Ectodermal cell (in vitro differentiated cells): ENCODE results near the gene HPS4.

Experiments used
- H3K27ac ChIP-seq: 2 replicates; pipeline ENCODE4 v1.7.0; 2013; ENCODE audit warnings: mild to moderate bottlenecking, low read depth, low read length; ENCODE audit not compliant: insufficient read depth, poor library complexity, severe bottlenecking
- H3K27me3 ChIP-seq: 2 replicates; pipeline ENCODE4 v1.7.0; 2013; ENCODE audit warnings: mild to moderate bottlenecking, low read length; ENCODE audit not compliant: insufficient read depth, control insufficient read depth, poor library complexity, severe bottlenecking
- H3K36me3 ChIP-seq: one replicate; pipeline ENCODE4 v1.7.0; 2013; ENCODE audit warnings: low read length; ENCODE audit not compliant: control insufficient read depth, insufficient read depth
- H3K4me1 ChIP-seq: one replicate; pipeline ENCODE4 v1.7.0; 2013; ENCODE audit warnings: low read length; ENCODE audit not compliant: control insufficient read depth, insufficient read depth
- H3K4me3 ChIP-seq: 2 replicates; pipeline ENCODE4 v1.7.0; 2013; ENCODE audit warnings: low read depth, low read length, control low read depth; ENCODE audit not compliant: insufficient read depth
- H3K9me3 ChIP-seq: 2 replicates; pipeline ENCODE4 v1.7.0; 2013; ENCODE audit warnings: mild to moderate bottlenecking, low read length, moderate library complexity; ENCODE audit not compliant: control insufficient read depth
- WGBS, 2 experiments: methylation state at CpG; one replicate each; pipeline ENCODE4 v1.1.7; 2013; ENCODE audit warnings: missing lambda C conversion rate in 2 of 2; 5-methylcytosine and 5-hydroxymethylcytosine counted together

Gene HPS4

DNA sequence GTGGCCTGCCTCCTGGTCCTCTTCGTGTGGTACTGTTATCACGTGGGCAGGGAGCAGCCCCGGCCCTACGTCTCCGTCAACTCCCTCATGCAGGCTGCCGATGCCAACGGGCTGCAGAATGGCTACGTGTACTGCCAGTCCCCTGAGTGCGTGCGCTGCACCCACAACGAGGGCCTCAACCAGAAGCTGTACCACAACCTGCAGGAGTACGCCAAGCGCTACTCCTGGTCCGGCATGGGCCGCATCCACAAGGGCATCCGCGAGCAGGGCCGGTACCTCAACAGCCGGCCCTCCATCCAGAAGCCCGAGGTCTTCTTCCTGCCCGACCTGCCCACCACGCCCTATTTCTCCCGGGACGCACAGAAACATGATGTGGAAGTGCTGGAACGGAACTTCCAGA is 49.8 kb downstream of the HPS4 start:
- H3K36me3 ChIP-seq: peaks cover 9% of the 10 kb centered on the region
- H3K27ac ChIP-seq: no peak overlapping the region
- H3K4me3 ChIP-seq: no peak overlapping the region
- 95 to 96% methylated on average over 25 of the region's 25 CpGs for WGBS, 2 experiments
- no peaks in the 10 kb centered on the region for H3K9me3 ChIP-seq
- H3K27me3 ChIP-seq: peaks cover 11% of the 10 kb centered on the region
- peaks cover 22% of the 10 kb centered on the region for H3K4me1 ChIP-seq

- WGBS, 2 experiments: 92 to 93% methylated on average over 3 of the region's 3 CpGs
- peaks cover 9% of the 10 kb centered on the region for H3K36me3 ChIP-seq
- no peaks in the 10 kb centered on the region for H3K9me3 ChIP-seq
- peaks cover 22% of the 10 kb centered on the region for H3K4me1 ChIP-seq
- H3K4me3 ChIP-seq: no peak overlapping the region
- no peak overlapping the region for H3K27ac ChIP-seq
- H3K27me3 ChIP-seq: peaks cover 18% of the 10 kb centered on the region
These were observed 50.8 kb downstream of the HPS4 start for GRCh38 chr22:26432619-26433311.

DNA sequence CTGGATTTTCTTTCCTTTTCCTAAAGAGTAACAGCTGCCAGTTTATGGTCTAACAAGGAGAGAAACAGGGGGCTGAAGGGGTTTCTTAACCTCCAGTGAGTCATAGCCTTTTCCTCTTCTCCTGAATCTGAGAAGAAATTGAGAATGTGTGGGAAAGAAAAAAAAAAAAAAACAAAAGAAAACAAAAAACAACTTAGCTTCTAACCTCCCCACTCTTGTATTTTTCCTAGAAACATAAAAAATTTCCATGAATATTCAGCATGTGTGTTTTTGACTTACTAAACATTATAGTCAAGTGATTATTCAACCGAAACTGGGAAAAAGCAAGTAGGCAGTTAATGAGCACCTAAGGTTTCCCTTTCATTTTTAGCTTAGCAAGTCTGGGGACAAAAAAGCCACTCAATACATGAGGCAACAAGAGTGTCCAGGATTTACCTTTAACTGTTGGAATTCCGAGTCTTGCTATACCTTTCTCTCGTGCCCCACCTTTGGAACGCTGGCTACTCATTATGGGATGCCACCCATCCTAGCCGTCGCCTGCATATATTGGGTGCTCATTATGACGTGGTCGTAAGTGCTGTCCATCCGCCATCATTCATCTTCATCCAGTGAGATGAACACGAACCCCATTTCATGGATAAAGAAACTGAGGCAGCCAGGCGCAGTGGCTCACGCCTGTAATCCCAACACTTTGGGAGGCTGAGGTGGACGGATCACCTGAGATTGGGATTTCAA is 52.2 kb downstream of the HPS4 start:
- Histone ChIP-seq H3K9me3 (no peaks in the 10 kb centered on the region), H3K27ac (no peak overlapping the region), H3K4me3 (no peak overlapping the region), H3K4me1 (peaks cover 22% of the 10 kb centered on the region), H3K27me3 (peaks cover 26% of the 10 kb centered on the region), H3K36me3 (peaks cover 9% of the 10 kb centered on the region)
- 95 to 97% methylated on average over 13 of the region's 13 CpGs for WGBS, 2 experiments

DNA sequence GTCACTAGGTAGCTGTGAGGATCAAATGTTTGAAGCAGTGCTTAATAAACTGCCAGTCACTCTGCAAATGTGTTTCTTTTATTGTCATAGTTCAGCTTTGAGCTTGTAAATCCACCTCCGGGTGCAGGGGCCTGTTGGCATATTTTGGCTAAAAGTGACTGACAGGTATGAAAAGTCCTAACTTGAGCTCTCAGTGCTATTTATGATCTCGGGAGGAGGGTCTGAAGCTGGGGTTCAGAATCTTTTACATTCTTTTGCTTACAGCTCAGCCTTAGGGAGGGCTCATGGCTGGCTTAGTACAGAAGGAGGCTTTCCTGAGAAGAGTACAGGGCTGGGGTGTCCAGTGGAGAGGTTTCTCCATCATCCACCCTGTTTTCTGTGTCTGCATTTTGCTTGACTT is 53.0 kb downstream of the HPS4 start:
- no peak overlapping the region for H3K27ac ChIP-seq
- peaks cover 22% of the 10 kb centered on the region for H3K4me1 ChIP-seq
- H3K4me3 ChIP-seq: peak overlapping the region; percentile 1
- H3K27me3 ChIP-seq: peaks cover 26% of the 10 kb centered on the region
- H3K9me3 ChIP-seq: no peaks in the 10 kb centered on the region
- peaks cover 9% of the 10 kb centered on the region for H3K36me3 ChIP-seq
- WGBS, 2 experiments: 86 to 87% methylated on average over 2 of the region's 2 CpGs

- WGBS, 2 experiments: 5 to 6% methylated on average over 50 of the region's 50 CpGs
- H3K27me3 ChIP-seq: peaks cover 26% of the 10 kb centered on the region
- peaks cover 22% of the 10 kb centered on the region for H3K4me1 ChIP-seq
- peak overlapping the region; percentile 53 for H3K4me3 ChIP-seq
- H3K36me3 ChIP-seq: peaks cover 9% of the 10 kb centered on the region
- no peak overlapping the region for H3K27ac ChIP-seq
- H3K9me3 ChIP-seq: no peaks in the 10 kb centered on the region
These were observed 53.9 kb downstream of the HPS4 start for GRCh38 chr22:26429458-26430286.

DNA sequence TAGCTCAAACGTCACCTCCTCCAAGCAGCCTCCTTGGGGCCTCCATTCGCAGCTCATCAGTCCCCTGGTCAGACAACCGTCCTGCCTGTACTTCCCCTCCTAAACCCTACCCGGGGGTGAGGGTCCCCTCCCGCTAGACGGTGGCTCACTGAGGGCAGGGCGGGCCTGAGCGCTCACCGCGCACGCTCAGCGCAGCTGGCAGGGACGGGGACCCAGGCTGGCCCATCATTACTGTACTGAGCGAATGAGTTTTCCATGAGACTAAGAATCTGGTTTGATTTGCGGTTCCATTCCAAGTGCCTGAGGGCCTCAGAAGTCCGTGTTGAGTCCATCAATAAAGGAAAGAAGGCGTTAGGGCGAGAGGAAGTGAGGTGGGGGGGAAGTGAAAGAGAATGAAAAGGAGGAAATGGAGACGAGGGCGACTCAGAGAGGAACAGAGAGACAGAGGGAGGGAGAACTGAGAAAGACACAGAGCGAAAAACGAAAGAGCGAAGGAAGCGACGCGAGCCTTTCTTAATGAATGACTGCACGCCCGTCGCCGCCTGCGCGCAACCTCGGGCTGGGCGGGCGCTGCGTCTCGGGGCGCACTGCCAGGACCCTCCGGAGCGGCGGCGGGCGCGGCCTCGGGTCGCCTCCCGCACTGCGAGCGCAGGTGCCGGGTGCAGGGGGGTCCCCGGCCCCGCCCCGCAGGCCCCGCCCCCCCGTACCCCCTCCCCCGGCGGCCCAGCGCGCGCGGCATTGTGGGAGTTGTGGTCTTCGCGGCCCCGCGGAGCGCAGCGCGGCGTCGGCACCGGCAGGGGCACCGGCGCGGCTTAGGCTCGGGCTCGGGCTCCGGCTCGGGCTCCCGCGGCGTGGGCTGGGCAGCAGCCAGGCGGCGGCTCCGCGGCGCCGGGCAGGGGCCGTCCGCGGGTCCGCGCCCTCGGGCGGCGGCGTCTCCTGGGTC is 54.8 kb downstream of the HPS4 start, which contains the start of gene ASPHD2:
Gene ASPHD2 (plus strand): TSS at position 746 of the 943 bp plus-strand sequence. CDS start 4,356 bp downstream, outside the sequence.
- H3K27ac ChIP-seq: peak within 1 kb of the TSS; percentile 41

GRCh38 chr22:26426924-26427323 is 56.7 kb downstream of the HPS4 start:
- Histone ChIP-seq H3K4me3 (no peak overlapping the region), H3K9me3 (no peaks in the 10 kb centered on the region), H3K36me3 (no peaks in the 10 kb centered on the region), H3K27ac (no peak overlapping the region), H3K4me1 (peaks cover 14% of the 10 kb centered on the region), H3K27me3 (peaks cover 26% of the 10 kb centered on the region)

More for the DNA sequence above, 54.8 kb downstream of the HPS4 start, which contains the start of gene ASPHD2:
- Histone ChIP-seq H3K4me3 (peak within 1 kb of the TSS; percentile 53), H3K36me3 (peaks cover 3% of the 10 kb centered on the region), H3K27me3 (peaks cover 26% of the 10 kb centered on the region), H3K4me1 (peaks cover 22% of the 10 kb centered on the region), H3K9me3 (no peaks in the 10 kb centered on the region)
- 2% methylated on average over 96 of the region's 96 CpGs for WGBS, 2 experiments

- no peak overlapping the region for H3K4me3 ChIP-seq
- H3K27me3 ChIP-seq: no peaks in the 10 kb centered on the region
- no peaks in the 10 kb centered on the region for H3K9me3 ChIP-seq
- H3K4me1 ChIP-seq: no peaks in the 10 kb centered on the region
- WGBS, 2 experiments: 84 to 98% methylated on average over 3 of the region's 3 CpGs
- no peak overlapping the region for H3K27ac ChIP-seq
- H3K36me3 ChIP-seq: no peaks in the 10 kb centered on the region
These were observed 65.0 kb downstream of the HPS4 start for GRCh38 chr22:26418620-26419019.

GRCh38 chr22:26417406-26417805 is 66.2 kb downstream of the HPS4 start:
- Histone ChIP-seq H3K36me3 (no peaks in the 10 kb centered on the region), H3K27me3 (no peaks in the 10 kb centered on the region), H3K27ac (no peak overlapping the region), H3K4me3 (no peak overlapping the region), H3K9me3 (no peaks in the 10 kb centered on the region), H3K4me1 (no peaks in the 10 kb centered on the region)
- 84 to 94% methylated on average over 3 of the region's 3 CpGs for WGBS, 2 experiments
